ENCODE data around the gene LYSMD1. TPM values are rescaled to one million over a fixed set of nuclear protein-coding genes. Genes with fewer than 3 reads are reported as not detected.

Gene LYSMD1
- total and polyA plus RNA-seq, 4 donors = 4.9 to 12.7 (median 5.2) TPM

GRCh38 chr1:151164732-151165280 lies 896 bp downstream of the LYSMD1 start:
- 31 to 54% methylated on average over 11 of the region's 11 CpGs for WGBS, 2 donors

GRCh38 chr1:151159373-151159772 lies 6.3 kb downstream of the LYSMD1 start:
- DNase-seq = no peak
- Histone ChIP-seq H3K27me3 (ENCODE audit: control insufficient read depth in 3 of 3, insufficient read depth in 3 of 3, low read length in 2 of 3) (no peaks in the 10 kb centered on the region), H3K27ac (ENCODE audit: low read depth in 1 of 2, low read length in 1 of 2) (no peak overlapping the region), H3K4me3 (no peak overlapping the region), H3K9me3 (ENCODE audit: control insufficient read depth in 4 of 4, insufficient read depth in 3 of 4, low read length in 3 of 4) (no peaks in the 10 kb centered on the region), H3K36me3 (ENCODE audit: control insufficient read depth in 4 of 4, insufficient read depth in 4 of 4, low read length in 4 of 4) (peaks cover 10 to 34% (median 24%) of the 10 kb centered on the region in 4 donors), H3K9ac (ENCODE audit: insufficient read depth in 1 of 2, low read length in 2 of 2) (no peak overlapping the region), H3K4me1 (ENCODE audit: control insufficient read depth in 5 of 5, insufficient read depth in 5 of 5, low read length in 5 of 5) (peaks cover 0 to 5% (median 2%) of the 10 kb centered on the region in 5 donors)
- TF ChIP-seq CTCF (IDR thresholded peaks at IDR 0.05; ENCODE audit: control extremely low read depth, extremely low read depth) = no peak
- no peak for ATAC-seq (ENCODE audit: insufficient read depth, low FRiP score)

More at GRCh38 chr1:151164732-151165280, 896 bp downstream of the LYSMD1 start:
- Histone ChIP-seq H3K9ac (ENCODE audit: insufficient read depth in 1 of 2, low read length in 2 of 2) (peak overlapping the region in 1 of 2 donors; percentile 63), H3K4me3 (peak overlapping the region; percentile 68), H3K36me3 (ENCODE audit: control insufficient read depth in 4 of 4, insufficient read depth in 4 of 4, low read length in 4 of 4) (peaks cover 10 to 23% (median 21%) of the 10 kb centered on the region in 4 donors), H3K27ac (ENCODE audit: low read depth in 1 of 2, low read length in 1 of 2) (peak overlapping the region; percentile 87 to 91), H3K4me1 (ENCODE audit: control insufficient read depth in 5 of 5, insufficient read depth in 5 of 5, low read length in 5 of 5) (peaks cover 6 to 20% (median 8%) of the 10 kb centered on the region in 5 donors), H3K9me3 (ENCODE audit: control insufficient read depth in 4 of 4, insufficient read depth in 3 of 4, low read length in 3 of 4) (no peaks in the 10 kb centered on the region), H3K27me3 (ENCODE audit: control insufficient read depth in 3 of 3, insufficient read depth in 3 of 3, low read length in 2 of 3) (no peaks in the 10 kb centered on the region)
- TF ChIP-seq CTCF (IDR thresholded peaks at IDR 0.05; ENCODE audit: control extremely low read depth, extremely low read depth) = no peak
- peak in 1 of 3 donors; percentile 50 for DNase-seq
- peak; percentile 12 for ATAC-seq (ENCODE audit: insufficient read depth, low FRiP score)

DNA sequence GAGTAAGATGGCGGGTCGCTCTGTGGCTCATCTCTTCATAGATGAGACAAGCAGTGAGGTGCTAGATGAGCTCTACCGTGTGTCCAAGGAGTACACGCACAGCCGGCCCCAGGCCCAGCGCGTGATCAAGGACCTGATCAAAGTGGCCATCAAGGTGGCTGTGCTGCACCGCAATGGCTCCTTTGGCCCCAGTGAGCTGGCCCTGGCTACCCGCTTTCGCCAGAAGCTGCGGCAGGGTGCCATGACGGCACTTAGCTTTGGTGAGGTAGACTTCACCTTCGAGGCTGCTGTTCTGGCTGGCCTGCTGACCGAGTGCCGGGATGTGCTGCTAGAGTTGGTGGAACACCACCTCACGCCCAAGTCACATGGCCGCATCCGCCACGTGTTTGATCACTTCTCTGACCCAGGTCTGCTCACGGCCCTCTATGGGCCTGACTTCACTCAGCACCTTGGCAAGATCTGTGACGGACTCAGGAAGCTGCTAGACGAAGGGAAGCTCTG lies 6.9 kb downstream of the LYSMD1 start:
- Histone ChIP-seq H3K36me3 (ENCODE audit: control insufficient read depth in 4 of 4, insufficient read depth in 4 of 4, low read length in 4 of 4) (peaks cover 10 to 32% (median 24%) of the 10 kb centered on the region in 4 donors), H3K9ac (ENCODE audit: insufficient read depth in 1 of 2, low read length in 2 of 2) (no peak overlapping the region), H3K27ac (ENCODE audit: low read depth in 1 of 2, low read length in 1 of 2) (peak overlapping the region in 1 of 2 donors; percentile 17), H3K27me3 (ENCODE audit: control insufficient read depth in 3 of 3, insufficient read depth in 3 of 3, low read length in 2 of 3) (no peaks in the 10 kb centered on the region), H3K4me1 (ENCODE audit: control insufficient read depth in 5 of 5, insufficient read depth in 5 of 5, low read length in 5 of 5) (peaks cover 0 to 2% (median 0%) of the 10 kb centered on the region in 5 donors), H3K4me3 (no peak overlapping the region), H3K9me3 (ENCODE audit: control insufficient read depth in 4 of 4, insufficient read depth in 3 of 4, low read length in 3 of 4) (no peaks in the 10 kb centered on the region)
- no peak for TF ChIP-seq CTCF (IDR thresholded peaks at IDR 0.05; ENCODE audit: control extremely low read depth, extremely low read depth)
- ATAC-seq (ENCODE audit: insufficient read depth, low FRiP score) (no peak), DNase-seq (no peak)
- 85 to 86% methylated on average over 22 of the region's 22 CpGs for WGBS, 2 donors

All from lung (tissue), 12 donors.